ENCODE measurements around the gene FAM222A.

DNA sequence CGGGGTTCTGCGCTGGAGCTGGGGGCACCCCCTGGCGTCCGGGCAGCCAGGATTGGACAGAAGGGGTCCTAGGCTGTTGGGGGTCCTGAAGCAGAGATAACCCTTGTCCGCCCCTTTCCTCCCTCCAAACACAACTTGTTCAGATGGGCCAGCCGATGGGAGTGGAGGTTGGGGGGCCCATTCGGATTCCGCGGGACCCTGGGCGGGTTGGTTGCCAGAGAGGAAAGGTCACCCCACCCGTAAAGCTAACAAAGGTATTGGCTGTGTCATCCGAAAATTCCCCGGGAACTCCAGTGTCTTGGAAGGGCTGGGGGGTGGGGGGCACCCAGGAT, 1.3 kb downstream of the FAM222A start:
- TF ChIP-seq POLR2A (IDR thresholded peaks at IDR 0.05) = no peak
- TF ChIP-seq, protein P1, sequence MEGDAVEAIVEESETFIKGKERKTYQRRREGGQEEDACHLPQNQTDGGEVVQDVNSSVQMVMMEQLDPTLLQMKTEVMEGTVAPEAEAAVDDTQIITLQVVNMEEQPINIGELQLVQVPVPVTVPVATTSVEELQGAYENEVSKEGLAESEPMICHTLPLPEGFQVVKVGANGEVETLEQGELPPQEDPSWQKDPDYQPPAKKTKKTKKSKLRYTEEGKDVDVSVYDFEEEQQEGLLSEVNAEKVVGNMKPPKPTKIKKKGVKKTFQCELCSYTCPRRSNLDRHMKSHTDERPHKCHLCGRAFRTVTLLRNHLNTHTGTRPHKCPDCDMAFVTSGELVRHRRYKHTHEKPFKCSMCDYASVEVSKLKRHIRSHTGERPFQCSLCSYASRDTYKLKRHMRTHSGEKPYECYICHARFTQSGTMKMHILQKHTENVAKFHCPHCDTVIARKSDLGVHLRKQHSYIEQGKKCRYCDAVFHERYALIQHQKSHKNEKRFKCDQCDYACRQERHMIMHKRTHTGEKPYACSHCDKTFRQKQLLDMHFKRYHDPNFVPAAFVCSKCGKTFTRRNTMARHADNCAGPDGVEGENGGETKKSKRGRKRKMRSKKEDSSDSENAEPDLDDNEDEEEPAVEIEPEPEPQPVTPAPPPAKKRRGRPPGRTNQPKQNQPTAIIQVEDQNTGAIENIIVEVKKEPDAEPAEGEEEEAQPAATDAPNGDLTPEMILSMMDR (IDR thresholded peaks at IDR 0.05) = no peak

Data from uterus (tissue), 2 donors.